GM21619 (cell line): ENCODE results near the gene PGC.
"Not testable (repeated sequence)": the region's sequence is repeated elsewhere in the genome, so short reads cannot be mapped to it uniquely, and the experiment has no call there.

Source experiments
- ATAC-seq: cut with Tn5 transposase; IDR thresholded peaks from one replicate; pipeline ENCODE4 v1.9.1; 2021; ENCODE audit not compliant: unreplicated experiment

Gene PGC

GRCh38 chr6:41777551-41778285 is 30.5 kb upstream of the PGC start:
- ATAC-seq: no peak

- no peak for ATAC-seq
These were observed 28.2 kb upstream of the PGC start for GRCh38 chr6:41775293-41775882.

- ATAC-seq: no peak
These were observed 27.6 kb upstream of the PGC start for GRCh38 chr6:41774841-41775240.

GRCh38 chr6:41771058-41771983 is 24.1 kb upstream of the PGC start:
- ATAC-seq: no peak

GRCh38 chr6:41770381-41771057 is 23.3 kb upstream of the PGC start:
- no peak for ATAC-seq

GRCh38 chr6:41769376-41769775 is 22.2 kb upstream of the PGC start:
- no peak for ATAC-seq

GRCh38 chr6:41768545-41769308 is 21.5 kb upstream of the PGC start:
- no peak for ATAC-seq

GRCh38 chr6:41767112-41767833 is 20.1 kb upstream of the PGC start:
- ATAC-seq: no peak

- ATAC-seq: not testable (repeated sequence)
These were observed 19.0 kb upstream of the PGC start for GRCh38 chr6:41766043-41766664.

- ATAC-seq: no peak
These were observed 16.3 kb upstream of the PGC start for GRCh38 chr6:41763470-41763869.

GRCh38 chr6:41759905-41760579 is 12.8 kb upstream of the PGC start:
- ATAC-seq: no peak

- ATAC-seq: no peak
These were observed 12.1 kb upstream of the PGC start for GRCh38 chr6:41759106-41759904.

GRCh38 chr6:41758641-41759035 is 11.4 kb upstream of the PGC start:
- ATAC-seq: no peak

- no peak for ATAC-seq
These were observed 10.9 kb upstream of the PGC start for GRCh38 chr6:41757931-41758640.

GRCh38 chr6:41757271-41757670 is 10.1 kb upstream of the PGC start:
- ATAC-seq: no peak

GRCh38 chr6:41756354-41756753 is 9.2 kb upstream of the PGC start:
- no peak for ATAC-seq

- ATAC-seq: no peak
These were observed 8.7 kb upstream of the PGC start for GRCh38 chr6:41755895-41756294.
